ENCODE data around the gene NKD2. TPM values are rescaled to one million over a fixed set of nuclear protein-coding genes. Genes with fewer than 3 reads are reported as not detected.

The NKD2 gene
- total and polyA plus RNA-seq, 2 of the 4 experiments (the other 2 are of a cell fraction), result not detected

DNA sequence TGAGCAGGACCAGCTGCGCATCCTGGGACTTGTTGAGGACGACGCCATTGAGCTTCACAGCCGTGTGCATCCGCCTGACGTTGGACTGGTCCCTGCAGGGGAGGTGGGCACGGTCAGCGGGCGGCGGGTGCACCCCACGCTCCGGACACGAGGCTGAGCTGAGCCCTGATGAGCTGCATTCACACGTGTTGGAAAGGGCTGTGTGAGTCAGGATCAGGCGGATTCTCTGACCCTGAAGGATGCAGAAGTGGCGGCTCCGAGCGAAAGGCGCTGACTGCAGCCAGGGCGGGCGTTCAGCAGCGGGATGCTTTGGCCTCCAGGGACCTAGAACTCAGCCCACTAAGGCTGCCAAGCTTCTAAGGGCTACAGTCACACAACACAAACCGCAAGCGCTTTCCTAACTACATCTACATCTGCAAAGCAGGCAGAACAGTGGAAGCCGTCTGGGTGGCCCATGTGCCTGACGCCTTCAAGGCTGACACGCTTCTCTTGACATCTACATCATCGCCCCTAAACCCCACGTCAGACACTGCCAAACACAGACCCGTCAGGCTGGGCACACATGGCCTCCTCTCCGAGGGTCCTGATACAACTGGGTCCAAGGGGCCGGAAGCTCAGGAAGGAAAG lies 44.9 kb downstream of the NKD2 start:
- Histone ChIP-seq H3K79me1 (ENCODE audit: low read depth in 1 of 2, low read length in 2 of 2) (no peaks in the 10 kb centered on the region), H3K4me2 (ENCODE audit: low read depth, low read length) (no peak overlapping the region), H3K18ac (ENCODE audit: low read depth, low read length) (no peak overlapping the region), H3K27me3 (ENCODE audit: control insufficient read depth, insufficient read depth, low read length) (no peaks in the 10 kb centered on the region), H3K56ac (ENCODE audit: extremely low read depth, insufficient read depth, low read length) (no peak overlapping the region), H3K9ac (ENCODE audit: low read depth, low read length) (no peak overlapping the region), H3K9me1 (ENCODE audit: insufficient read depth, low read length) (no peaks in the 10 kb centered on the region), H2BK15ac (ENCODE audit: low read depth, low read length) (no peak overlapping the region), H3K23ac (ENCODE audit: low read depth, low read length) (no peak overlapping the region), H2AK9ac (replicated peaks; ENCODE audit: low read depth, low read length, poor library complexity) (no peak overlapping the region), H3K14ac (replicated peaks; ENCODE audit: low read depth, low read length) (no peak overlapping the region), H2AK5ac (ENCODE audit: low read depth, low read length) (no peak overlapping the region), H3K4me3 (ENCODE audit: insufficient read depth, low read depth, low read length) (no peak overlapping the region), H4K5ac (ENCODE audit: low read depth, low read length) (no peak overlapping the region), H3K9me3 (ENCODE audit: control insufficient read depth, insufficient read depth, low read length) (no peaks in the 10 kb centered on the region), H4K91ac (ENCODE audit: insufficient read depth, low read depth, low read length) (no peak overlapping the region), H3K4ac (ENCODE audit: low read depth, low read length) (no peak overlapping the region), H3K4me1 (ENCODE audit: control insufficient read depth, insufficient read depth, low read length) (no peaks in the 10 kb centered on the region), H2AFZ (replicated peaks; ENCODE audit: low read length, poor library complexity) (no peak overlapping the region), H2BK20ac (ENCODE audit: low read depth, low read length) (no peak overlapping the region), H2BK5ac (ENCODE audit: low read depth, low read length, poor library complexity, severe bottlenecking) (no peak overlapping the region), H3K27ac (ENCODE audit: insufficient read depth, low read length) (no peak overlapping the region), H4K20me1 (ENCODE audit: insufficient read depth, low read length) (no peaks in the 10 kb centered on the region), H2BK120ac (ENCODE audit: low read depth, low read length) (no peak overlapping the region), H3K36me3 (ENCODE audit: control insufficient read depth, insufficient read depth, low read length) (peaks cover 20% of the 10 kb centered on the region), H4K8ac (ENCODE audit: low read depth in 2 of 2, low read length in 2 of 2) (no peak overlapping the region)
- DNase-seq (no peak), ATAC-seq (ENCODE audit: low read depth) (no peak)
- no peak for TF ChIP-seq BHLHE40 (IDR thresholded peaks at IDR 0.05; ENCODE audit: low read depth, low read length)
- TF ChIP-seq MXI1 (IDR thresholded peaks at IDR 0.05; ENCODE audit: borderline replicate concordance, low read depth, low read length), result no peak
- TF ChIP-seq, protein P1, sequence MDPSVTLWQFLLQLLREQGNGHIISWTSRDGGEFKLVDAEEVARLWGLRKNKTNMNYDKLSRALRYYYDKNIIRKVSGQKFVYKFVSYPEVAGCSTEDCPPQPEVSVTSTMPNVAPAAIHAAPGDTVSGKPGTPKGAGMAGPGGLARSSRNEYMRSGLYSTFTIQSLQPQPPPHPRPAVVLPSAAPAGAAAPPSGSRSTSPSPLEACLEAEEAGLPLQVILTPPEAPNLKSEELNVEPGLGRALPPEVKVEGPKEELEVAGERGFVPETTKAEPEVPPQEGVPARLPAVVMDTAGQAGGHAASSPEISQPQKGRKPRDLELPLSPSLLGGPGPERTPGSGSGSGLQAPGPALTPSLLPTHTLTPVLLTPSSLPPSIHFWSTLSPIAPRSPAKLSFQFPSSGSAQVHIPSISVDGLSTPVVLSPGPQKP (IDR thresholded peaks at IDR 0.05; ENCODE audit: borderline replicate concordance, low read depth, low read length), result no peak
- TF ChIP-seq, protein P2, sequence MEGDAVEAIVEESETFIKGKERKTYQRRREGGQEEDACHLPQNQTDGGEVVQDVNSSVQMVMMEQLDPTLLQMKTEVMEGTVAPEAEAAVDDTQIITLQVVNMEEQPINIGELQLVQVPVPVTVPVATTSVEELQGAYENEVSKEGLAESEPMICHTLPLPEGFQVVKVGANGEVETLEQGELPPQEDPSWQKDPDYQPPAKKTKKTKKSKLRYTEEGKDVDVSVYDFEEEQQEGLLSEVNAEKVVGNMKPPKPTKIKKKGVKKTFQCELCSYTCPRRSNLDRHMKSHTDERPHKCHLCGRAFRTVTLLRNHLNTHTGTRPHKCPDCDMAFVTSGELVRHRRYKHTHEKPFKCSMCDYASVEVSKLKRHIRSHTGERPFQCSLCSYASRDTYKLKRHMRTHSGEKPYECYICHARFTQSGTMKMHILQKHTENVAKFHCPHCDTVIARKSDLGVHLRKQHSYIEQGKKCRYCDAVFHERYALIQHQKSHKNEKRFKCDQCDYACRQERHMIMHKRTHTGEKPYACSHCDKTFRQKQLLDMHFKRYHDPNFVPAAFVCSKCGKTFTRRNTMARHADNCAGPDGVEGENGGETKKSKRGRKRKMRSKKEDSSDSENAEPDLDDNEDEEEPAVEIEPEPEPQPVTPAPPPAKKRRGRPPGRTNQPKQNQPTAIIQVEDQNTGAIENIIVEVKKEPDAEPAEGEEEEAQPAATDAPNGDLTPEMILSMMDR (conservative IDR thresholded peaks at IDR 0.05; ENCODE audit: low read depth, low read length), result no peak
- TF ChIP-seq, protein P3, sequence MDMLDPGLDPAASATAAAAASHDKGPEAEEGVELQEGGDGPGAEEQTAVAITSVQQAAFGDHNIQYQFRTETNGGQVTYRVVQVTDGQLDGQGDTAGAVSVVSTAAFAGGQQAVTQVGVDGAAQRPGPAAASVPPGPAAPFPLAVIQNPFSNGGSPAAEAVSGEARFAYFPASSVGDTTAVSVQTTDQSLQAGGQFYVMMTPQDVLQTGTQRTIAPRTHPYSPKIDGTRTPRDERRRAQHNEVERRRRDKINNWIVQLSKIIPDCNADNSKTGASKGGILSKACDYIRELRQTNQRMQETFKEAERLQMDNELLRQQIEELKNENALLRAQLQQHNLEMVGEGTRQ (IDR thresholded peaks at IDR 0.05; ENCODE audit: low read depth, low read length), result no peak
- TF ChIP-seq MAZ (IDR thresholded peaks at IDR 0.05; ENCODE audit: borderline replicate concordance, low read depth, low read length), result no peak
- no peak for TF ChIP-seq FOS (IDR thresholded peaks at IDR 0.05; ENCODE audit: low read depth, low read length)
- TF ChIP-seq MAFK (IDR thresholded peaks at IDR 0.05; ENCODE audit: low read depth, low read length), result no peak
- TF ChIP-seq POLR2A (IDR thresholded peaks at IDR 0.05; ENCODE audit: low read depth, low read length), result no peak
- TF ChIP-seq CHD1 (IDR thresholded peaks at IDR 0.05; ENCODE audit: low read depth, low read length), result no peak
- TF ChIP-seq NFE2L2 (IDR thresholded peaks at IDR 0.05; ENCODE audit: low read depth, low read length), result no peak
- no peak for TF ChIP-seq RFX5 (IDR thresholded peaks at IDR 0.05; ENCODE audit: low read depth, low read length)
- no peak for TF ChIP-seq RAD21 (IDR thresholded peaks at IDR 0.05; ENCODE audit: low read length)
- no peak for TF ChIP-seq SMC3 (IDR thresholded peaks at IDR 0.05; ENCODE audit: low read depth, low read length)
- TF ChIP-seq RCOR1 (IDR thresholded peaks at IDR 0.05; ENCODE audit: insufficient replicate concordance, low read length), result no peak
- no peak for TF ChIP-seq CEBPB (IDR thresholded peaks at IDR 0.05; ENCODE audit: low read depth, low read length)
- ChIA-PET CTCF (no interaction called here), POLR2A (ENCODE audit: unreplicated experiment) (no interaction called here)
- no TSS peak for BruUV-seq (replicated peaks)
- dilution Hi-C loops (cut with HindIII; ENCODE audit: low sequenced_read_pairs, unreplicated experiment), result no loop called here
- intact Hi-C loops (cut with micrococcal nuclease), result no loop called here
- 92% methylated on average over 27 of the region's 32 CpGs; no CpG with 5 or more reads in 1 of the 2 experiments for WGBS, 2 experiments (ENCODE audit: extremely low coverage in 2 of 2, insufficient read length in 1 of 2)
- in situ Hi-C loops (cut with MboI; ENCODE audit: low sequenced_read_pairs), result no loop called here

Data from IMR-90 (cell line).